CD4-positive, CD25-positive, alpha-beta regulatory T cell (primary cell): ENCODE results near the gene FSTL3. TPM values are rescaled to one million over a fixed set of nuclear protein-coding genes. Genes with fewer than 3 reads are reported as not detected.
"Not testable (repeated sequence)": the region's sequence is repeated elsewhere in the genome, so short reads cannot be mapped to it uniquely, and the experiment has no call there.

Experiments
- ATAC-seq, 2 donors: fragments of 150-1000 bp; cut with Tn5 transposase; one replicate each; pipeline ENCODE4 v1.10.0; 2021; ENCODE audit warnings: low read depth in 2 of 2, moderate number of reproducible peaks in 2 of 2, moderate library complexity in 1 of 2
- DNase-seq, 3 donors: peaks; one replicate each; pipeline versions ENCODE4 v3.0.0 to v3.0.0-alpha.2; 2012 to 2022; ENCODE audit warnings: mixed read lengths in 1 of 3
- H3K27ac ChIP-seq: one replicate; pipeline ENCODE4 v1.7.0; 2013; ENCODE audit warnings: mild to moderate bottlenecking, low read length; ENCODE audit not compliant: insufficient read depth, poor library complexity, severe bottlenecking
- H3K27me3 ChIP-seq: one replicate; pipeline ENCODE4 v1.7.0; 2013; ENCODE audit warnings: low read length; ENCODE audit not compliant: control insufficient read depth, insufficient read depth
- H3K36me3 ChIP-seq: one replicate; pipeline ENCODE4 v1.7.0; 2013; ENCODE audit warnings: mild to moderate bottlenecking, low read length, moderate library complexity; ENCODE audit not compliant: control insufficient read depth, insufficient read depth
- H3K4me1 ChIP-seq: 2 replicates; pipeline ENCODE4 v1.7.0; 2013; ENCODE audit warnings: mild to moderate bottlenecking, low read length; ENCODE audit not compliant: insufficient read depth, control insufficient read depth, poor library complexity, severe bottlenecking
- H3K4me3 ChIP-seq: one replicate; pipeline ENCODE4 v1.7.0; 2013; ENCODE audit warnings: low read depth, mild to moderate bottlenecking, low read length, moderate library complexity
- H3K9me3 ChIP-seq, 2 experiments: 1 replicate in 1 of 2; 2 replicates in 1 of 2; pipeline ENCODE4 v1.7.0; 2013; ENCODE audit warnings: low read length in 2 of 2, mild to moderate bottlenecking in 1 of 2, moderate library complexity in 1 of 2; ENCODE audit not compliant: control insufficient read depth in 2 of 2
- H3K27ac Mint-ChIP-seq, 3 donors: one replicate each; pipeline ENCODE4 v1.8.0; 2020 to 2022; ENCODE audit warnings: mild to moderate bottlenecking in 3 of 3, mixed read lengths in 3 of 3, moderate library complexity in 2 of 3
- H3K27me3 Mint-ChIP-seq: one replicate; pipeline ENCODE4 v1.8.0; 2022; ENCODE audit warnings: mild to moderate bottlenecking, mixed read lengths
- H3K36me3 Mint-ChIP-seq: one replicate; pipeline ENCODE4 v1.8.0; 2020; ENCODE audit warnings: mixed read lengths
- H3K4me1 Mint-ChIP-seq, 4 donors: one replicate each; pipeline ENCODE4 v1.8.0; 2020 to 2022; ENCODE audit warnings: mixed read lengths in 4 of 4, mild to moderate bottlenecking in 1 of 4
- H3K4me3 Mint-ChIP-seq, 4 donors: one replicate each; pipeline ENCODE4 v1.8.0; 2020 to 2022; ENCODE audit warnings: mild to moderate bottlenecking in 4 of 4, mixed read lengths in 4 of 4, moderate library complexity in 3 of 4
- H3K9me3 Mint-ChIP-seq, 7 donors: one replicate each; pipeline ENCODE4 v1.8.0; 2020 to 2022; ENCODE audit warnings: mixed read lengths in 7 of 7, mild to moderate bottlenecking in 3 of 7, moderate library complexity in 2 of 7
- polyA plus RNA-seq, 4 donors: library from polyadenylated mRNA; unstranded; fragments of 300-500 nt; fragmentation: Illumina TruSeq; gene quantifications; one replicate each; pipeline ENCODE4 v1.2.3, GENCODE V29; 2021
- total RNA-seq: library from RNA; stranded (reverse); gene quantifications from one replicate; pipeline ENCODE4 v1.2.3, GENCODE V29; 2022

Gene FSTL3
- 0.64 TPM for total RNA-seq
- 1 to 10 TPM in 1 of 4 donors, under 1 TPM in 3; 0.55 to 2.1 (median 0.71) TPM for polyA plus RNA-seq

DNA sequence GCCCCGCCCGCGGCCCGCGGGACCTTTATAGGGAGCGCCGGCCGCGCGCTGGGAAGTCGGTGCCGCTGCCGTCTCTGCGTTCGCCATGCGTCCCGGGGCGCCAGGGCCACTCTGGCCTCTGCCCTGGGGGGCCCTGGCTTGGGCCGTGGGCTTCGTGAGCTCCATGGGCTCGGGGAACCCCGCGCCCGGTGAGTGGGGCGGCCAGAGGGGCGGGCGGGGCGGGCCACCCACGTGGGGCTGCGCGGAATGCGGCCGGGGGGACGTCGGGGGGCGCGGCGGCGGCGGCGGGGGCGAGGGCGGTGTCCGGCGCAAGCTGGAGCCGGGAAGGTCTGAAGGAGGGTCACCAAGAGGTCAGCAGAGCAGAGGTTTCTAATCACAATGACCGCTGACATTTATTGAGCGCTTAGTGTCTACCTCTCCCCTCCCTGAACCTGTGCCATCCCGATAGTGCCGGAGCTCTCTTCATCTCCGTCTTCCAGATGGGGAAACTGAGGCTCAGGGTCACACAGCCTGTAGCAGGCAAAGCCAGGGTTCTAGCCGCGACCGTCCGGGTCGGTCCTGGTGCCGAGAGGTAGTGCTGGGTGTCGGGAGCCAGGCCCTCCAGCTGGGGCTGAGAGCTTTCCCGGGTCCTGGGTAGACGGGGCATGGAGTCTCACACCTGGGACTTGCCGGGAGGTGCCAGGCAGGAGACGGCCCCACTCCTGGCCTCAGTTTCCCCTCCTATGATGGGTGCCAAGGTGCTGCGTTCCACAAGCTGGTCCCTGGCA is at the start of gene FSTL3:
Gene FSTL3, plus strand, starts transcription at position 54 of the 767 bp plus-strand sequence. Its CDS starts 32 bp downstream, at position 86.
- no peak within 1 kb of the TSS for H3K27ac Mint-ChIP-seq
- ATAC-seq: no peak
- DNase-seq: no peak
- H3K27me3 Mint-ChIP-seq: peaks cover 19% of the 10 kb centered on the region
- H3K4me1 Mint-ChIP-seq: peaks cover 0 to 14% (median 0%) of the 10 kb centered on the region in 4 donors
- H3K4me3 Mint-ChIP-seq: peak within 1 kb of the TSS; percentile 48 to 62 (median 56)
- Histone ChIP-seq H3K27ac (no peak within 1 kb of the TSS), H3K27me3 (no peaks in the 10 kb centered on the region), H3K9me3 (no peaks in the 10 kb centered on the region), H3K4me1 (peaks cover 14% of the 10 kb centered on the region), H3K36me3 (no peaks in the 10 kb centered on the region), H3K4me3 (no peak within 1 kb of the TSS)
- no peaks in the 10 kb centered on the region for H3K36me3 Mint-ChIP-seq
- no peaks in the 10 kb centered on the region for H3K9me3 Mint-ChIP-seq

DNA sequence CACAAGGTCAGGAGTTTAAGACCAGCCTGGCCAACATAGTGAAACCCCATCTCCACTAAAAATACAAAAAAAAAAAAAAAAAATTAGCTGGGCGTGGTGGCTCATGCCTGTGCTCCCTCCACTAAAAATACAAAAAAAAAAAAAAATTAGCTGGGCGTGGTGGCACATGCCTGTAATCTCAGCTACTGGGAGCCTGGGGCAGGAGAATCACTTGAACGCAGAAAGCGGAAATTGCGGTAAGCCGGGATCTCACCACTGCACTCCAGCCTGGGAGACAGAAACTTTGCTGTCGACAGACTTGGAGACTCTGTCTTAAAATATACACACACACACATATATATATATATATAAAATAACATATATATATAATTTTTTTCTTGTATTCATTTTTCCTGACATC is 49.6 kb upstream of the FSTL3 start:
- not testable (repeated sequence) for ATAC-seq, H3K27me3 Mint-ChIP-seq, H3K4me3 ChIP-seq, H3K27ac ChIP-seq, H3K4me1 ChIP-seq, H3K9me3 Mint-ChIP-seq, H3K27ac Mint-ChIP-seq, H3K9me3 ChIP-seq, H3K27me3 ChIP-seq, DNase-seq
- Mint-ChIP-seq H3K4me3 (peak overlapping the region in 1 of 4 donors; percentile 56), H3K4me1 (peaks cover 0 to 20% (median 6%) of the 10 kb centered on the region in 4 donors), H3K36me3 (peaks cover 14% of the 10 kb centered on the region)
- H3K36me3 ChIP-seq: peaks cover 30% of the 10 kb centered on the region

DNA sequence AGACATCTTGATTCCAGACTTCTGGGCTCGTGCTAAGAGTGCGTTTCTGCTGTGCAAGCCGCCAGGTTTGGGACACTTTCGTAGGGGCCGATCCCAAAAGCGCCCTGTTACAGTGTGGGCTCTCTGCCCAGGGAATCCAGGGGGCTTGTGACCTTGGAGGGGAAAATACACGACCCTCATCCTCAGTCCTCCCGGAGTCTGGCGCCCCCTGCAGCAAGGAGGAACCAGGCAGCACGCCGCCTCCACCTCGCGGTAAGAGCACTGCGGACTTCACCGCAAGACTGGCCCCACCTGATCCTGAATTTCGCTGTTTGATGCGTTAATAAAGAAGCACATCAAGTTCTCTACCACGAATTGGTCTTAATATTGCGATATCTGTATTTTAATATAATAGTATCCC is 48.0 kb upstream of the FSTL3 start:
- Histone ChIP-seq H3K9me3 (no peaks in the 10 kb centered on the region), H3K4me3 (no peak overlapping the region), H3K27me3 (no peaks in the 10 kb centered on the region), H3K36me3 (peaks cover 30% of the 10 kb centered on the region), H3K4me1 (peaks cover 16% of the 10 kb centered on the region), H3K27ac (no peak overlapping the region)
- H3K36me3 Mint-ChIP-seq: peaks cover 14% of the 10 kb centered on the region
- ATAC-seq (no peak), DNase-seq (peak in 1 of 3 donors; percentile 25)
- peaks cover 0 to 35% (median 9%) of the 10 kb centered on the region in 4 donors for H3K4me1 Mint-ChIP-seq
- no peaks in the 10 kb centered on the region for H3K27me3 Mint-ChIP-seq
- peak overlapping the region in 1 of 4 donors; percentile 56 for H3K4me3 Mint-ChIP-seq
- peaks cover 0 to 2% (median 0%) of the 10 kb centered on the region in 7 donors for H3K9me3 Mint-ChIP-seq
- H3K27ac Mint-ChIP-seq: no peak overlapping the region

DNA sequence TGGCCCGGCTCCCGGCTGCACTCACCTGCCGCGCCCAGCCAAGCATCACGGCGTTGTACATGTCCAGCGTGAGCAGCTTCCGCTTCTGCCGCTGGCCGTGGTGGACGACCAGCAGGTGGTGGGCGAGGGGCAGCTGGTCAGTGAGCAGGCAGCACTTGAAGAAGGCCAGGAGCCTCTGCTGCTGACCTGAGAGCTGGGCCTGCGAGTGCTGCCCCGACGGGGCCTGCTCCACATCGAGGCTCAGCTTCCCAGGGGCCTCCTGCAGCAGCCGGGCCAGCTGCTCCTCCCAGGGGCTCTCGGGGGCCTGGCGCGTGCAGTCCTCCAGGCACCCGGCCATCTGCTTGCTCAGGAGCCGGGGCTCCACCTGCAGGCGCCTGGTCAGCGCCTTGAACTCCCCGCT is 46.7 kb upstream of the FSTL3 start:
- peaks cover 0 to 44% (median 15%) of the 10 kb centered on the region in 4 donors for H3K4me1 Mint-ChIP-seq
- H3K27ac Mint-ChIP-seq: not testable (repeated sequence)

DNA sequence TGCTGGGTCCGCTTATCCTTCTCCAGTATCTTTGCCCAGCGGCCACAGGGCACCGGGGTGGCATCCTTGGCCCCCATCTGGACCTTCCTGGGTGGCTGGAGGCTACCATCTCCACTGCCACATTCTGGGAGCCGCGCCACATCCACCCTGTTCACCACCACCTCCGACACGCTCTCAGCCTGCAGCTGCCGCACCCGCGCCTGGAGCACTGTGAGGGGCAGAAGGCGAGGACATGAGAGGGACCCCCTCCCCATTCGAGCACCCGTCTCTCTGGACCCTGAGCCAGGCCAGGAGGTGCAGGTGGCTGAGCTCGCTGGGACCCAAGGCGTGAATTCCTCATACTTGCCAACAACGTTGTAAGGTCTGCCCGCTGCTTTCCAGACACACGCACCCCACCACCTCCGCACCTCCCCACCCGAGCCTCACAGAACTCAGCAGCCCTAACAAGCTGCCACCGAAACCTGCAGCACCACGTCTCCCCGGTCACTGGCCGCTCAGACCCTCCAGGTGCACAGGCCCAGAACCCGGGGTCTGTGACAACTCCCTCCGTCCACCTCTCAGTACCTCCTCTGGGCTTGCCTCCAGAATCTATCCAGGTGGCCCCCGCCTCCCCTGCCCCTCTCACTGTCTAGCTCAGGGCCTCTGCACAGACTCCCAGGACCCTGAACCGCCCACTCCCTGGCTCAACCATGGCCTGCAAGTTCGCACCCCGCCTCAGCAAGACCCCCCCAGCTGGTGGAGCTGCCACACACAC is 46.1 kb upstream of the FSTL3 start:
- no peaks in the 10 kb centered on the region for H3K9me3 ChIP-seq
- H3K27me3 Mint-ChIP-seq: peaks cover 4% of the 10 kb centered on the region
- peaks cover 25% of the 10 kb centered on the region for H3K4me1 ChIP-seq
- H3K36me3 Mint-ChIP-seq: peaks cover 14% of the 10 kb centered on the region
- H3K4me1 Mint-ChIP-seq: peaks cover 0 to 44% (median 15%) of the 10 kb centered on the region in 4 donors
- H3K27me3 ChIP-seq: no peaks in the 10 kb centered on the region
- H3K4me3 Mint-ChIP-seq: peak overlapping the region in 1 of 4 donors; percentile 61
- ATAC-seq (no peak), DNase-seq (no peak)
- H3K27ac Mint-ChIP-seq: peak overlapping the region in 2 of 3 donors; percentile 14 to 46
- no peak overlapping the region for H3K4me3 ChIP-seq
- H3K9me3 Mint-ChIP-seq: peaks cover 0 to 2% (median 0%) of the 10 kb centered on the region in 7 donors
- H3K27ac ChIP-seq: no peak overlapping the region
- peaks cover 25% of the 10 kb centered on the region for H3K36me3 ChIP-seq

More for the DNA sequence above, 46.7 kb upstream of the FSTL3 start:
- H3K27me3 ChIP-seq, H3K27me3 Mint-ChIP-seq, H3K27ac ChIP-seq, H3K9me3 ChIP-seq, H3K4me3 Mint-ChIP-seq, H3K9me3 Mint-ChIP-seq, ATAC-seq, H3K4me3 ChIP-seq, DNase-seq: not testable (repeated sequence)
- peaks cover 25% of the 10 kb centered on the region for H3K4me1 ChIP-seq
- H3K36me3 Mint-ChIP-seq: peaks cover 14% of the 10 kb centered on the region
- peaks cover 26% of the 10 kb centered on the region for H3K36me3 ChIP-seq

DNA sequence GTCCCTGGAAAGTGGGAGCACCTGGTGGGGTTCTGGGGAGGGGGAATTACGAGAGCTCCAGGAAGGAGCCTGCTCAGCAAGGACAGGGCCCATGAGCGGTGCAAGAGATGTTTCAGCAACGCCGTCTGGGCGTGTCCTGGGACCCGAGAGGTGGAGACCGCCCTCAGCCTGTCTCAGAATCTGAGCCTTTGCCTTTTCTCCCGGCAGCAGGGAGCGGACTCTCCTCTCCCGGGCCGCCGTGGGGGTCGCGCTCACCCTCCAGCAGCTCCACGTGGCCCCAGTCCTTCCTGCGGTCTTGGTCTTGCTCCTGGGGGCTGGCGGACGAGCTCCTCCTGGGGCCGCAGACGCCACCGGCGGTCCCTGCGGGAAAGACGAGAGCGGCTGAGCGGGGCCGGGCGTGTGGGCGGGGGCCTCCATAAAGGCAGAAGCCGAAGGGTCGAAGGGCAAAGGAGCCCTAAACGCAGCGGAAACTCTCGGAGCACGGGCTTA is 43.6 kb upstream of the FSTL3 start:
- H3K4me1 ChIP-seq: peaks cover 25% of the 10 kb centered on the region
- no peaks in the 10 kb centered on the region for H3K9me3 ChIP-seq
- Mint-ChIP-seq H3K4me3 (peak overlapping the region; percentile 90 to 96 (median 95)), H3K9me3 (peaks cover 0 to 2% (median 0%) of the 10 kb centered on the region in 7 donors), H3K36me3 (peaks cover 9% of the 10 kb centered on the region), H3K4me1 (peaks cover 0 to 43% (median 15%) of the 10 kb centered on the region in 4 donors), H3K27ac (peak overlapping the region in 2 of 3 donors; percentile 94 to 96), H3K27me3 (peaks cover 4% of the 10 kb centered on the region)
- H3K4me3 ChIP-seq: peak overlapping the region; percentile 70
- ATAC-seq (no peak), DNase-seq (peak in 1 of 3 donors; percentile 47)
- H3K27me3 ChIP-seq: no peaks in the 10 kb centered on the region
- peaks cover 16% of the 10 kb centered on the region for H3K36me3 ChIP-seq
- peak overlapping the region; percentile 70 for H3K27ac ChIP-seq

DNA sequence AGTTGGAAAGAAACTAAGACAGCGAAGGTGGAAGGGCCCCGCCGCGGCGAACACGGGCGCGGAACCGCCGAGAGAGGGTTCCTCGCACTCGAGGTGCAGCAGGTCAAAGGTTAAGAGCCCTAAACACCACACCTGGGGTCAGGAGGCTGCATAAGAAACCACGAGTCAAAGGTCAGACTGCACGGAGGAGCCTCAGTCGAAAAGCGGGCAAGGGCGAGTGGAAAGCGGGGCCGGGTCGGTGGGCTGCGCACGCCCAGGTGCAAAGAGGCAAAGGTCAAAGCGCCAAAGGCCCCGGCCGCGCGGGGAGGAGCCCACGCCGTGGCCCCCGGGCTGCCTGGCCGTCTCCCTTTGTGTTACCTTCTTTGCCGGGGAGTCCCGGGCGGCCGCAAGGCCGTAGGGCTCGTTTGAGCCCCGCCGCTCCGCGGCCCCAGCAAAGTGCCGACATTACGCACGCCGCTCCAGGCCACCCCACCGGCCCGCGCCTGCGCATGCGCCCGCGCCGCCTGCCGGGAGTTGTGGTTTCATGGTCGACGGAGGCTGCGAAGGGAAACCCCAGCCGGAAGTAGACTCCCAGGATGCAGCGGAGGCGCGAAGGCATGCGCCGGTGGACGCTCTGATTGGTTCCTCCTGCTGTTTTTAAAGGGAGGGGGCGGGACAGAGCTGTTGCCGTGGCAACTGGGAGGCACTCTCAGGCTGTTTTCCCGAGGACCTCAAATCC is 43.0 kb upstream of the FSTL3 start, which contains the start of gene POLRMT:
Gene POLRMT, minus strand, starts transcription at position 470 of the 718 bp plus-strand sequence. Its CDS starts 25 bp downstream, at position 445.
- DNase-seq (peak; percentile 96 to 98 (median 96)), ATAC-seq (peak; percentile 95 to 96)
- H3K4me1 Mint-ChIP-seq: peaks cover 0 to 48% (median 15%) of the 10 kb centered on the region in 4 donors
- Histone ChIP-seq H3K9me3 (no peaks in the 10 kb centered on the region), H3K4me3 (peak within 1 kb of the TSS; percentile 70), H3K4me1 (peaks cover 25% of the 10 kb centered on the region), H3K27ac (peak within 1 kb of the TSS; percentile 70), H3K27me3 (no peaks in the 10 kb centered on the region), H3K36me3 (peaks cover 10% of the 10 kb centered on the region)
- peaks cover 4% of the 10 kb centered on the region for H3K27me3 Mint-ChIP-seq
- H3K27ac Mint-ChIP-seq: peak within 1 kb of the TSS; percentile 52 to 96 (median 94)
- peak within 1 kb of the TSS; percentile 90 to 96 (median 95) for H3K4me3 Mint-ChIP-seq
- H3K9me3 Mint-ChIP-seq: peaks cover 0 to 2% (median 0%) of the 10 kb centered on the region in 7 donors
- H3K36me3 Mint-ChIP-seq: peaks cover 9% of the 10 kb centered on the region
